HL-60 (cell line): ENCODE results near the gene MEF2C.

ENCODE experiments used
- GABPA ChIP-seq: IDR thresholded peaks from 2 replicates; pipeline ENCODE4 v1.6.1; 2012; ENCODE audit warnings: low read depth
- POLR2AphosphoS5 ChIP-seq: IDR thresholded peaks from 2 replicates; pipeline ENCODE4 v1.6.1; 2012; ENCODE audit warnings: low read depth
- SPI1 ChIP-seq: IDR thresholded peaks from 2 replicates; pipeline ENCODE4 v1.6.1; 2012; ENCODE audit warnings: low read depth, mild to moderate bottlenecking, borderline replicate concordance
- TF ChIP-seq, protein P1 (sequence below): IDR thresholded peaks from one replicate; pipeline ENCODE4 v1.5.1; 2011; ENCODE audit warnings: low read length, control low read depth, inconsistent platforms; ENCODE audit not compliant: insufficient read depth
- TF ChIP-seq, protein P2 (sequence below): IDR thresholded peaks from 2 replicates; pipeline ENCODE4 v1.6.1; 2012; ENCODE audit warnings: low read depth; ENCODE audit not compliant: insufficient replicate concordance

DNA sequence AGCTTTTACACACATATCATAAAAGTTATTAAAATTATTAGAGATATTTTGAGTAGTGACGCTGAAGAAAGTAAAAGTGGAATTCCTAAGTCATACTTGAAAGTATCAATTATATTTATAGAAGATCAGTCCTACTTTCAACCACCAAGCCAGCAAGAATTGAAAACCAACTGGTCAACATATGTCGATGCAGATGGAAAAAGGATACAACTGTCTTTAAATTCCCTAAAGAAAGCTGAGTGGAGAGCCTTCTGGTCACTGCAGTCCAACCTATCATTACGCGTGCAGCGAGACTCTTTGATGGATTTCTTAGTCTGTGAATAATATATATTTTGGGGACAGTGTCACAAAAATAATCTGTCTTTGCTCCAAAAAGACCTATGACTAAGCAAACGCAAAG, 15.3 kb downstream of the MEF2C start:
- TF ChIP-seq, protein P1, sequence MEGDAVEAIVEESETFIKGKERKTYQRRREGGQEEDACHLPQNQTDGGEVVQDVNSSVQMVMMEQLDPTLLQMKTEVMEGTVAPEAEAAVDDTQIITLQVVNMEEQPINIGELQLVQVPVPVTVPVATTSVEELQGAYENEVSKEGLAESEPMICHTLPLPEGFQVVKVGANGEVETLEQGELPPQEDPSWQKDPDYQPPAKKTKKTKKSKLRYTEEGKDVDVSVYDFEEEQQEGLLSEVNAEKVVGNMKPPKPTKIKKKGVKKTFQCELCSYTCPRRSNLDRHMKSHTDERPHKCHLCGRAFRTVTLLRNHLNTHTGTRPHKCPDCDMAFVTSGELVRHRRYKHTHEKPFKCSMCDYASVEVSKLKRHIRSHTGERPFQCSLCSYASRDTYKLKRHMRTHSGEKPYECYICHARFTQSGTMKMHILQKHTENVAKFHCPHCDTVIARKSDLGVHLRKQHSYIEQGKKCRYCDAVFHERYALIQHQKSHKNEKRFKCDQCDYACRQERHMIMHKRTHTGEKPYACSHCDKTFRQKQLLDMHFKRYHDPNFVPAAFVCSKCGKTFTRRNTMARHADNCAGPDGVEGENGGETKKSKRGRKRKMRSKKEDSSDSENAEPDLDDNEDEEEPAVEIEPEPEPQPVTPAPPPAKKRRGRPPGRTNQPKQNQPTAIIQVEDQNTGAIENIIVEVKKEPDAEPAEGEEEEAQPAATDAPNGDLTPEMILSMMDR, result no peak
- TF ChIP-seq GABPA (no peak), POLR2AphosphoS5 (no peak), SPI1 (no peak)
- TF ChIP-seq, protein P2, sequence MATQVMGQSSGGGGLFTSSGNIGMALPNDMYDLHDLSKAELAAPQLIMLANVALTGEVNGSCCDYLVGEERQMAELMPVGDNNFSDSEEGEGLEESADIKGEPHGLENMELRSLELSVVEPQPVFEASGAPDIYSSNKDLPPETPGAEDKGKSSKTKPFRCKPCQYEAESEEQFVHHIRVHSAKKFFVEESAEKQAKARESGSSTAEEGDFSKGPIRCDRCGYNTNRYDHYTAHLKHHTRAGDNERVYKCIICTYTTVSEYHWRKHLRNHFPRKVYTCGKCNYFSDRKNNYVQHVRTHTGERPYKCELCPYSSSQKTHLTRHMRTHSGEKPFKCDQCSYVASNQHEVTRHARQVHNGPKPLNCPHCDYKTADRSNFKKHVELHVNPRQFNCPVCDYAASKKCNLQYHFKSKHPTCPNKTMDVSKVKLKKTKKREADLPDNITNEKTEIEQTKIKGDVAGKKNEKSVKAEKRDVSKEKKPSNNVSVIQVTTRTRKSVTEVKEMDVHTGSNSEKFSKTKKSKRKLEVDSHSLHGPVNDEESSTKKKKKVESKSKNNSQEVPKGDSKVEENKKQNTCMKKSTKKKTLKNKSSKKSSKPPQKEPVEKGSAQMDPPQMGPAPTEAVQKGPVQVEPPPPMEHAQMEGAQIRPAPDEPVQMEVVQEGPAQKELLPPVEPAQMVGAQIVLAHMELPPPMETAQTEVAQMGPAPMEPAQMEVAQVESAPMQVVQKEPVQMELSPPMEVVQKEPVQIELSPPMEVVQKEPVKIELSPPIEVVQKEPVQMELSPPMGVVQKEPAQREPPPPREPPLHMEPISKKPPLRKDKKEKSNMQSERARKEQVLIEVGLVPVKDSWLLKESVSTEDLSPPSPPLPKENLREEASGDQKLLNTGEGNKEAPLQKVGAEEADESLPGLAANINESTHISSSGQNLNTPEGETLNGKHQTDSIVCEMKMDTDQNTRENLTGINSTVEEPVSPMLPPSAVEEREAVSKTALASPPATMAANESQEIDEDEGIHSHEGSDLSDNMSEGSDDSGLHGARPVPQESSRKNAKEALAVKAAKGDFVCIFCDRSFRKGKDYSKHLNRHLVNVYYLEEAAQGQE, result no peak
